Body of pancreas (tissue), 4 donors: ENCODE results near the gene SHLD1.

ENCODE experiments used
- CTCF ChIP-seq, 7 experiments: fragments of 450-650 bp in 4 of 7; fragments of 200-600 bp in 3 of 7; sonication (generic) in 3 of 7; IDR thresholded peaks; one replicate each; pipeline ENCODE4 v1.5.1; 2016 to 2019; ENCODE audit warnings: antibody characterized with exemption in 7 of 7
- POLR2A ChIP-seq, 3 donors: fragments of 450-650 bp; IDR thresholded peaks; one replicate each; pipeline ENCODE4 v1.6.1; 2016; ENCODE audit warnings: antibody characterized with exemption in 3 of 3, mild to moderate bottlenecking in 2 of 3

GRCh38 chr20:5834436-5835005 is 84.3 kb downstream of the SHLD1 start:
- no peak for TF ChIP-seq CTCF (IDR thresholded peaks at IDR 0.05)
- TF ChIP-seq POLR2A (IDR thresholded peaks at IDR 0.05), result no peak
